ENCODE data around the gene SSBP4. TPM values are rescaled to one million over a fixed set of nuclear protein-coding genes. Genes with fewer than 3 reads are reported as not detected.

SSBP4 gene
- polyA plus RNA-seq, 2 of the 4 experiments (the other 2 are of a cell fraction), result 6.9 to 43.2 TPM

DNA sequence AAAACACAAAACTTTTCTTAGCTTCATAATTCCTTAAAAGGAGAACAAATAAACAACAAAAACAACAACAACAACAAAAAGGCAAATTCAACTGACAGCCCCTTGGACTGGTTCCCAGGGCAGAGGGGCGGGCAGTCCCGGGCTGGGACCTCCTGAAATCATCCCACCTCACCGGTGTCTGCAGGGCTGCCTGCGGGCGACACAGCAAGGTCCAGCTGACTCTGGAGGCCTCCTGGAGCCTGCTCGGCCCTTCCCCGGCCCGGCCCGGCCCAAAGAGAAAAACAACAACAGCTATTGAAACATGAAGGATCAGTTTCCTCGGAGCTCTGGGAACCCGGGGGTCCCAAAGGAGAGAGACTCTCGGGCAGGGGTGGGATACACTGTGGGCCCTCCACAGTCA, 23.7 kb downstream of the SSBP4 start:
- H3K4me3 ChIP-seq, result no peak overlapping the region
- no peak overlapping the region for H3K4me2 ChIP-seq
- CTCF ChIA-PET, result interaction anchor here (2.1 kb wide), 1 partner anchor 9 kb away, joined by 11 read pairs; no protein-coding TSS in a partner anchor
- H3K27ac ChIP-seq, result no peak overlapping the region
- DNase-seq (ENCODE audit: low read depth in 1 of 2, low spot score in 1 of 2) (no peak), ATAC-seq (no peak), FAIRE-seq (no peak)
- 91% methylated on average over 12 of the region's 12 CpGs for WGBS (ENCODE audit: missing lambda C conversion rate)
- no peaks in the 10 kb centered on the region for H3K9me3 ChIP-seq
- peaks cover 30% of the 10 kb centered on the region for H3K4me1 ChIP-seq
- no peak for TF ChIP-seq HOXB13 (CRISPR knock-in tag; IDR thresholded peaks at IDR 0.05; ENCODE audit: low read depth)
- no peak for TF ChIP-seq RCOR1 (IDR thresholded peaks at IDR 0.05; ENCODE audit: low read depth, low read length)
- no peak for TF ChIP-seq EHF (CRISPR knock-in tag; IDR thresholded peaks at IDR 0.05)
- POLR2A ChIA-PET, result no interaction called here

DNA sequence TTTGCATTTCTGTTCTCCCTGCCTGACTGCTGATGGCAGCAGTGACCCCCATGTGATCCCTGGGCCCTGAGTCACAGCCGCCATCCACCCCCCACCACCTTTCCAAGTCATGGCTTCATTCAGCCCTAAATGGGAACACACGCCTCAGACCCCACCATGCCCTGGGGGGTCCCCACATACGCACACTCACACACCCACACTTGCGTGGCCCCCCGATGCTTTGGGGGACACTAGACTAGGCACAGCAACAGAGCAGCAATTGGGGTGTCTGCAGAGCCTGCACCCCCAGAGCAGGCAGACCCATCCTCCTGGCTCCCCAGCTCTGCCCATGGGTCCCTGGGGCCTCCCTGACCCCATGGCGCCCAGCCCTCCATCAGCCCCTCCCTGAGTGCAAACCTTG, 24.2 kb downstream of the SSBP4 start:
- H3K27ac ChIP-seq, result no peak overlapping the region
- no peak overlapping the region for H3K4me3 ChIP-seq
- 95% methylated on average over 4 of the region's 6 CpGs for WGBS (ENCODE audit: missing lambda C conversion rate)
- ChIA-PET CTCF (interaction anchor here (1.3 to 2.1 kb wide), 2 partner anchors 9 to 27 kb away, joined by 4 to 11 read pairs; no protein-coding TSS in a partner anchor), POLR2A (no interaction called here)
- H3K4me1 ChIP-seq, result peaks cover 27% of the 10 kb centered on the region
- no peak overlapping the region for H3K4me2 ChIP-seq
- FAIRE-seq (no peak), DNase-seq (ENCODE audit: low read depth in 1 of 2, low spot score in 1 of 2) (no peak), ATAC-seq (no peak)
- no peaks in the 10 kb centered on the region for H3K9me3 ChIP-seq
- no peak for TF ChIP-seq KDM1A (IDR thresholded peaks at IDR 0.05; ENCODE audit: low read depth)
- no peak for TF ChIP-seq MYC (IDR thresholded peaks at IDR 0.05; ENCODE audit: borderline replicate concordance, low read length)
- no peak for TF ChIP-seq RCOR1 (IDR thresholded peaks at IDR 0.05; ENCODE audit: low read depth, low read length)
- no peak for TF ChIP-seq ZC3H11A (IDR thresholded peaks at IDR 0.05)

DNA sequence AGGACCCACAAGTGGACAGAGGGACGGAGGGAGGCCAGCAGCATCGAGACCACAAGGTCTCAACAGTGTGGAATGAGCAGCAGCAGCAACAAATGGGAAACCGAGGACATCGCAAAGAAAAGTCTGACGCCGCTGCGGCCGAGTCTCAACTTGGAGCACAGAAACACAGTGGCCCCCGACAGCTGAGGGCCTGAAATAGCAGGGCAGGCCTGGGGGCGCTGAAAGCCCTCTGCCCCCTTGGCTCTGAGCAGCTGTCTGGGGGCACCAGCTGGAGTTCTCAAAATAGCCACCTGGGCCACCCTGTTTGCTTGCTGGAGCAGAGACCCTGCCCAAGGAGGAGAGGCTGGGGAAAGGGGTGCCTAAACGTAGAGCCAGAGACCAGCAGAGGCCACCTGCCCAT, 24.6 kb downstream of the SSBP4 start:
- ATAC-seq (no peak), DNase-seq (ENCODE audit: low read depth in 1 of 2, low spot score in 1 of 2) (no peak), FAIRE-seq (no peak)
- Histone ChIP-seq H3K4me2 (no peak overlapping the region), H3K27ac (no peak overlapping the region), H3K4me1 (peaks cover 23% of the 10 kb centered on the region), H3K9me3 (no peaks in the 10 kb centered on the region), H3K4me3 (no peak overlapping the region)
- ChIA-PET POLR2A (no interaction called here), CTCF (interaction anchor here (1.3 to 11.3 kb wide), 4 partner anchors 8 to 145 kb away, joined by 4 to 168 read pairs (median 8); partner anchors contain the start of gene REX1BD)
- TF ChIP-seq NFE2L2 (conservative IDR thresholded peaks at IDR 0.05; ENCODE audit: low read length) (no peak), CHD2 (IDR thresholded peaks at IDR 0.05; ENCODE audit: low read length, partially characterized antibody) (no peak), MAZ (IDR thresholded peaks at IDR 0.05; ENCODE audit: borderline replicate concordance, low read depth, low read length) (no peak), ZFP36 (IDR thresholded peaks at IDR 0.05; ENCODE audit: borderline replicate concordance, partially characterized antibody) (no peak), KDM5A (IDR thresholded peaks at IDR 0.05) (no peak), ESRRA (IDR thresholded peaks at IDR 0.05; ENCODE audit: borderline replicate concordance, low read length) (no peak), EHMT2 (IDR thresholded peaks at IDR 0.05; ENCODE audit: low read depth) (no peak), RNF2 (IDR thresholded peaks at IDR 0.05; ENCODE audit: borderline replicate concordance, low read depth) (no peak), HOXA7 (CRISPR knock-in tag; IDR thresholded peaks at IDR 0.05) (no peak), CEBPB (IDR thresholded peaks at IDR 0.05) (no peak), FOSL2 (IDR thresholded peaks at IDR 0.05) (no peak), FOSL2 (CRISPR knock-in tag; IDR thresholded peaks at IDR 0.05) (no peak), HOXB13 (CRISPR knock-in tag; IDR thresholded peaks at IDR 0.05; ENCODE audit: low read depth) (no peak)
- TF ChIP-seq, protein P1, sequence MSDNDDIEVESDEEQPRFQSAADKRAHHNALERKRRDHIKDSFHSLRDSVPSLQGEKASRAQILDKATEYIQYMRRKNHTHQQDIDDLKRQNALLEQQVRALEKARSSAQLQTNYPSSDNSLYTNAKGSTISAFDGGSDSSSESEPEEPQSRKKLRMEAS (IDR thresholded peaks at IDR 0.05), result no peak
- TF ChIP-seq, protein P2, sequence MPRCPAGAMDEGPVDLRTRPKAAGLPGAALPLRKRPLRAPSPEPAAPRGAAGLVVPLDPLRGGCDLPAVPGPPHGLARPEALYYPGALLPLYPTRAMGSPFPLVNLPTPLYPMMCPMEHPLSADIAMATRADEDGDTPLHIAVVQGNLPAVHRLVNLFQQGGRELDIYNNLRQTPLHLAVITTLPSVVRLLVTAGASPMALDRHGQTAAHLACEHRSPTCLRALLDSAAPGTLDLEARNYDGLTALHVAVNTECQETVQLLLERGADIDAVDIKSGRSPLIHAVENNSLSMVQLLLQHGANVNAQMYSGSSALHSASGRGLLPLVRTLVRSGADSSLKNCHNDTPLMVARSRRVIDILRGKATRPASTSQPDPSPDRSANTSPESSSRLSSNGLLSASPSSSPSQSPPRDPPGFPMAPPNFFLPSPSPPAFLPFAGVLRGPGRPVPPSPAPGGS (IDR thresholded peaks at IDR 0.05), result no peak
- TF ChIP-seq, protein P3, sequence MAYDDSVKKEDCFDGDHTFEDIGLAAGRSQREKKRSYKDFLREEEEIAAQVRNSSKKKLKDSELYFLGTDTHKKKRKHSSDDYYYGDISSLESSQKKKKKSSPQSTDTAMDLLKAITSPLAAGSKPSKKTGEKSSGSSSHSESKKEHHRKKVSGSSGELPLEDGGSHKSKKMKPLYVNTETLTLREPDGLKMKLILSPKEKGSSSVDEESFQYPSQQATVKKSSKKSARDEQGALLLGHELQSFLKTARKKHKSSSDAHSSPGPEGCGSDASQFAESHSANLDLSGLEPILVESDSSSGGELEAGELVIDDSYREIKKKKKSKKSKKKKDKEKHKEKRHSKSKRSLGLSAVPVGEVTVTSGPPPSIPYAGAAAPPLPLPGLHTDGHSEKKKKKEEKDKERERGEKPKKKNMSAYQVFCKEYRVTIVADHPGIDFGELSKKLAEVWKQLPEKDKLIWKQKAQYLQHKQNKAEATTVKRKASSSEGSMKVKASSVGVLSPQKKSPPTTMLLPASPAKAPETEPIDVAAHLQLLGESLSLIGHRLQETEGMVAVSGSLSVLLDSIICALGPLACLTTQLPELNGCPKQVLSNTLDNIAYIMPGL (CRISPR knock-in tag; IDR thresholded peaks at IDR 0.05; ENCODE audit: borderline replicate concordance), result no peak
- TF ChIP-seq, protein P4, sequence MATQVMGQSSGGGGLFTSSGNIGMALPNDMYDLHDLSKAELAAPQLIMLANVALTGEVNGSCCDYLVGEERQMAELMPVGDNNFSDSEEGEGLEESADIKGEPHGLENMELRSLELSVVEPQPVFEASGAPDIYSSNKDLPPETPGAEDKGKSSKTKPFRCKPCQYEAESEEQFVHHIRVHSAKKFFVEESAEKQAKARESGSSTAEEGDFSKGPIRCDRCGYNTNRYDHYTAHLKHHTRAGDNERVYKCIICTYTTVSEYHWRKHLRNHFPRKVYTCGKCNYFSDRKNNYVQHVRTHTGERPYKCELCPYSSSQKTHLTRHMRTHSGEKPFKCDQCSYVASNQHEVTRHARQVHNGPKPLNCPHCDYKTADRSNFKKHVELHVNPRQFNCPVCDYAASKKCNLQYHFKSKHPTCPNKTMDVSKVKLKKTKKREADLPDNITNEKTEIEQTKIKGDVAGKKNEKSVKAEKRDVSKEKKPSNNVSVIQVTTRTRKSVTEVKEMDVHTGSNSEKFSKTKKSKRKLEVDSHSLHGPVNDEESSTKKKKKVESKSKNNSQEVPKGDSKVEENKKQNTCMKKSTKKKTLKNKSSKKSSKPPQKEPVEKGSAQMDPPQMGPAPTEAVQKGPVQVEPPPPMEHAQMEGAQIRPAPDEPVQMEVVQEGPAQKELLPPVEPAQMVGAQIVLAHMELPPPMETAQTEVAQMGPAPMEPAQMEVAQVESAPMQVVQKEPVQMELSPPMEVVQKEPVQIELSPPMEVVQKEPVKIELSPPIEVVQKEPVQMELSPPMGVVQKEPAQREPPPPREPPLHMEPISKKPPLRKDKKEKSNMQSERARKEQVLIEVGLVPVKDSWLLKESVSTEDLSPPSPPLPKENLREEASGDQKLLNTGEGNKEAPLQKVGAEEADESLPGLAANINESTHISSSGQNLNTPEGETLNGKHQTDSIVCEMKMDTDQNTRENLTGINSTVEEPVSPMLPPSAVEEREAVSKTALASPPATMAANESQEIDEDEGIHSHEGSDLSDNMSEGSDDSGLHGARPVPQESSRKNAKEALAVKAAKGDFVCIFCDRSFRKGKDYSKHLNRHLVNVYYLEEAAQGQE (IDR thresholded peaks at IDR 0.05), result no peak
- WGBS (ENCODE audit: missing lambda C conversion rate), result 95% methylated on average over 10 of the region's 11 CpGs
